Prostate gland (tissue), 2 donors: ENCODE data around the gene GPR158.

Source experiments
- POLR2A ChIP-seq: fragments of 450-650 bp; IDR thresholded peaks from one replicate; pipeline ENCODE4 v1.6.1; 2016; ENCODE audit warnings: antibody characterized with exemption, mild to moderate bottlenecking
- POLR2AphosphoS5 ChIP-seq: sonication (generic); formaldehyde crosslinking; IDR thresholded peaks from one replicate; pipeline ENCODE4 v1.6.1; 2017; ENCODE audit warnings: antibody characterized with exemption
- TF ChIP-seq, protein P1 (sequence below), 4 experiments: fragments of 200-600 bp in 2 of 4; fragments of 450-650 bp in 2 of 4; sonication (generic) in 2 of 4; IDR thresholded peaks; 1 replicate in 3 of 4; 2 replicates in 1 of 4; pipeline ENCODE4 v1.5.1; 2016 to 2019; ENCODE audit warnings: antibody characterized with exemption in 4 of 4, mild to moderate bottlenecking in 2 of 4, moderate library complexity in 2 of 4

- TF ChIP-seq POLR2A (no peak), POLR2AphosphoS5 (no peak)
- TF ChIP-seq, protein P1, sequence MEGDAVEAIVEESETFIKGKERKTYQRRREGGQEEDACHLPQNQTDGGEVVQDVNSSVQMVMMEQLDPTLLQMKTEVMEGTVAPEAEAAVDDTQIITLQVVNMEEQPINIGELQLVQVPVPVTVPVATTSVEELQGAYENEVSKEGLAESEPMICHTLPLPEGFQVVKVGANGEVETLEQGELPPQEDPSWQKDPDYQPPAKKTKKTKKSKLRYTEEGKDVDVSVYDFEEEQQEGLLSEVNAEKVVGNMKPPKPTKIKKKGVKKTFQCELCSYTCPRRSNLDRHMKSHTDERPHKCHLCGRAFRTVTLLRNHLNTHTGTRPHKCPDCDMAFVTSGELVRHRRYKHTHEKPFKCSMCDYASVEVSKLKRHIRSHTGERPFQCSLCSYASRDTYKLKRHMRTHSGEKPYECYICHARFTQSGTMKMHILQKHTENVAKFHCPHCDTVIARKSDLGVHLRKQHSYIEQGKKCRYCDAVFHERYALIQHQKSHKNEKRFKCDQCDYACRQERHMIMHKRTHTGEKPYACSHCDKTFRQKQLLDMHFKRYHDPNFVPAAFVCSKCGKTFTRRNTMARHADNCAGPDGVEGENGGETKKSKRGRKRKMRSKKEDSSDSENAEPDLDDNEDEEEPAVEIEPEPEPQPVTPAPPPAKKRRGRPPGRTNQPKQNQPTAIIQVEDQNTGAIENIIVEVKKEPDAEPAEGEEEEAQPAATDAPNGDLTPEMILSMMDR (IDR thresholded peaks at IDR 0.05) = no peak
These were observed 35.5 kb downstream of the GPR158 start for GRCh38 chr10:25210265-25210664.
